ENCODE data around the gene ARHGAP6.
A peak's percentile ranks its signal among the peaks of the same experiment; 100 is the strongest.
"Not testable (repeated sequence)": the region's sequence is repeated elsewhere in the genome, so short reads cannot be mapped to it uniquely, and the experiment has no call there.

The ARHGAP6 gene

DNA sequence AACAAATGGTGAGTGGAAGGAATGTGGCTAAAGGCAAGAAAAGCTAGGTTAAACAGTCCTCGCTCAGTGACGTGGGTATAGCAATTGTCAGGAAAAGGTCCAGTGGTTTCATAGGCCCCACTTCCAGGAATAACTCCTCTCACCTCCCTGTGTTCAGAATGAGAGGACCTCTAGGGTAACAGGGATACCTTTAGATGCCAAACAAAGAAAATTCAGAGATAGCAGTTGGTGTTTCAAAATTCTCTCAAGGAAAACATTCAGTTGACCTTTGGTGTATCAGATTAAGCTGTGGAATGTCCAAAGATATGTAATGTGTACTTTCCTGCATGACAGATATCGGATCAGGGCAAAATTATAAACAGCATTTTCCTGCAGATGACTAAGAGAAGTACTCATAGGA is 155.9 kb downstream of the ARHGAP6 start:
- DNase-seq, result no peak

DNA sequence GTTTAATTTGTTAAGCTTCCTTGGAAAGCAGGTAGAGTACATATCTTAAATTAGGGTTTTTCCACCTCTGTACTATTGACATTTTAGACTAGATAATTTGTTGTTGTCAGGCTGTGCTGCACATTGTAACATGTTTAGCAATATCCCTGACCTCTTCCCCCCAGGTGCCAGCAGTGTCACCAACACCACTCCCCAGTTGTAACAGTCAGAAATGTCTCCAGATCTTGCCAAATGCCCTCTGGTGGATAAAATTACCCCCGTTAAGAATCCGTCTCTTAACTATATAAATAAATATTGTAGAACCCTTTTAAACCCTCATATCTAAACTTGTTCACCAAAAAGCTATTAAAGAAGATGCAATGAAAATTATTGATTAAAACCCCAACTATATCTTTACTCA is 161.5 kb downstream of the ARHGAP6 start:
- DNase-seq, result peak; percentile 27

DNA sequence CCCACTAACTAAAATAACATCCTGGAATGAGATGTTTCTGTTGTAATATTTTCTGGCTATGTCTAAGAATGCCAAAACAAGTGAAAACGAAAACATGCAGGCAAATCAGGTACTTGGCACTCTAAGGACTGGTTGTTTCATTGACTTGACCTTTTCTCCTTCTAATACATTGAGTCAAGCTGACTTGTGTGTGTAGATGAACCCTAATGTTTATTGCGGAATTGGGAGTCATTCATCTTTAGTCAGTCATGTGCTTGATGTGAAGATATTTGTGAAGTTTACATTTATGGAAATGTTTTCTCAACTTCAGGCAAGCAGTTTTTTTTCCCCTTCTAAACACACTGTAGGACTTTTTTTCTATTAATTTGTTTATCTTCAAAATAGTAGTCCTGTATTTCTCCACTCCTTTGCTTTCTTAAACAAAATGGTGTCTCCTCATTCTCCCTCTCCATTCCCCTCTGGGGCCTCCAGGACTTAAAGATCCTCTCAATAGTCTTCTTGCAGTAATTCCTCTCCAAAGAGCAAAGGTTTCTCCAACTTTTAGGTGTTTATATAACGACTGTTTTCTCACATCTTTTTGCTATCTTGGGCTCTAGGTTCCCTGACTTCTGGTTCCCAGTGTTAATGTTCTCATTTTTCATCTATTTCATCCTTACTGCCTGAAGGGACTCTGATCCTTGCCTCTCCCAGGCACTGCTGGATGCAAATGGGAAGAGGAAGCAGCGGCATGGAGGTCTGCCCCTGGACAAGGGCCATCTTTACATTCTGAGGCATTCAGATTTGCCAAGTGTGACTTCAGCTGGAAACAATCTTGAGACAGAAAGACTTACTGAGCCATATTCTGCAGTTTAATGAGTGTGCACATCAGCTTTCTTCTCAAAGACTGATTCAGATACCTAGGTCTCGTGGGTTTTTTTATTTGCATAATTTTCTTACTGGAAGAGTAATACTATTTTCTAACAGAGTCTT is 166.4 kb downstream of the ARHGAP6 start:
- no peak for DNase-seq

DNA sequence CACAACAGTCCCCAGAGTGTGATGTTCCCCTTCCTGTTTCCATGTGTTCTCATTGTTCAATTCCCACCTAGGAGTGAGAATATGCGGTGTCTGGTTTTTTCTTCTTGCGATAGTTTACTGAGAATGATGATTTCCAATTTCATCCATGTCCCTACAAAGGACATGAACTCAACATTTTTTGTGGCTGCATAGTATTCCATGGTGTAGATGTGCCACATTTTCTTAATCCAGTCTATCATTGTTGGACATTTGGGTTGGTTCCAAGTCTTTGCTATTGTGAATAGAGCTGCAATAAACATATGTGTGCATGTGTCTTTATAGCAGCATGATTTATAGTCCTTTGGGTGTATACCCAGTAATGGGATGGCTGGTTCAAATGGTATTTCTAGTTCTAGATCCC is 174.3 kb downstream of the ARHGAP6 start:
- not testable (repeated sequence) for DNase-seq

DNA sequence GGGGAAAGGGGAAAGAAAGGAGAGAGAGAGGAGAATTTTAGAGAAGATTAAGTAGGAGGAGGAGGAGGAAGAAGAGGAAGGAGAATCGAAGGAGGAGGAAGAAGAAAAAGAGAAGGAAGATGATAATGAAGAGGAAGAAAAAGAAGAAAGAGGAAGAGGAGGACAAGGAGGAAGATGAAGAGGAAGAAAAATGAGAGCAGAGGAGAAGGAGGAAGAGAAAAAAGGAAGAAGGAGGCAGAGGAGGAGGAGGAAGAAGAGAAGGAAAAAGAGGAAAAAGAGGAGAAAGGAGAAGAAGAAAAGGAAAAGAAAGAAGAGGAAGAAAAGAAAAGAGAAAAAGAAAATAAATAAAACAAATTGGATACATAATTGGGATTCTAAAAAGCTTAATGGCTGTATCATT is 181.4 kb downstream of the ARHGAP6 start:
- DNase-seq, result no peak

DNA sequence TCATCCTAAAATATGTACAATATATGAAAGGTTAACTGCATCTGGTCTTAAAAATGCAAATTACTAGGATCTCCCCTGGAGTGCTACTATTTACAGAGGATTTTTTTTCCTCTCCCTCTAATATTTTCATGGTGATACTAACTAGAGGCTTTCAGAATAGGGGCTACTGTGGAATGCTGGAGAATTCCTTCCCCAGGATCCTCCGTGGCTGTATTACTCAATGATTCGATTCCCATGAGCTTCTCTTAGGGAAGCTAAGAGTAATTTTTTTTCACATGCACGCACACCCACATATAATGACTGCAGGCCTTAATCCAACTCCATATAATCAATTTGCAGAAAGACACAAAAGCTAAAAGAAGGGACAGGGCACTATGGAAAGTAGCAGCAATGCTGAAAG is 184.7 kb downstream of the ARHGAP6 start:
- no peak for DNase-seq

DNA sequence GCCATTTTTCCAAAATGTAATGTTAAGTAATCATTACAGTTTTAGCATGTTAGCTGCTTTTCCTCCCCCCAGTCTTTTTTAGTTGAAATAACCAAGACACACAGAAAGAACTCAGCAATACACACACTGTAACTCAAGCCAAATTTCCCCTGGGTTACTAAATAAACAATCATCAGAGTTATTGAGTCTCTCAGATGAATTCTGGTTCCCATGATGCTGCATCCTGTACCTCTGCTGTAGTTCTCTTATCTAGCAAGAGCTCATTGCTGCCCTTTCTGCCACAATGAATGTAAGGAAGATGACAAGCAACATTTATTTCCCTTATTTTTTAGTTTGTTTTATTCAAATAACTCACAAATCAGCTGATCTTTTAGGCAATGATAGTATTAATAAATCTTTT is 185.1 kb downstream of the ARHGAP6 start:
- peak; percentile 40 for DNase-seq

DNA sequence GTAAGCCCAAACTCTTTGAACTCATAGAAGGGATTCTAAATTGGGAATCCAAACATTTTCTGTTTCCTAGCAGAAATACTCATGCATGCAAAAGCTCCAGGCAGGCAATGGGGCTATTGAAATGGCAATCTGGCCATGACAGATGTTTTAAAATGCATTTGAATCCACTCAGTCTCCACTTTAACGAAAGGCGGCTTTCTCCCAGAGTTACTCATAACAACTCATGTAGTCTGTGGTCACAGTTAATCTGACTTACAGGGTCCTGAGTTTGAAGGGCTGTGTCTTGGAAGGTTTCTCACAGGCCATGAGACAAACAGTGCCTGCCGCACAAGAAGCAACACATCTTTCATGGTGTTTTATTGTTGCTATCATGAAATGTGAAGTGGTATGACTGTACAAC is 186.8 kb downstream of the ARHGAP6 start:
- no peak for DNase-seq

DNA sequence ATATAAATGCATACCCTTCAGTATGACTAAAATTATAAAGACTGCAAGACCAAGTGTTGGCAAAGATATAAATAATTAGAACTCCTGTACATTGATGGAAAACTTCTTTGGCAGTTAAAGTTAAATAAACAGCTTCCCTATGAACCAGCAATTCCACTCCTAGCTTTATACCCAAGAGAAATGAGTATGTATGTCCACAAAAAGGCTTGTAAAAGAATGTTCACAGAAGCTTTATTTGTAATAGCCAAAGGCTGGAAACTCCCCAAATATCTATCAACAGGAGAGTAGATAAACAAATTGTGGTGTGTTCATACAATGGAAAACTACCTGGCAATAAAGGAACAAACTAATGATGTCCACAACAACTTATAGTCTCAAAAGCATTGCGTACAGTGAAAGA is 187.7 kb downstream of the ARHGAP6 start:
- DNase-seq, result no peak

DNA sequence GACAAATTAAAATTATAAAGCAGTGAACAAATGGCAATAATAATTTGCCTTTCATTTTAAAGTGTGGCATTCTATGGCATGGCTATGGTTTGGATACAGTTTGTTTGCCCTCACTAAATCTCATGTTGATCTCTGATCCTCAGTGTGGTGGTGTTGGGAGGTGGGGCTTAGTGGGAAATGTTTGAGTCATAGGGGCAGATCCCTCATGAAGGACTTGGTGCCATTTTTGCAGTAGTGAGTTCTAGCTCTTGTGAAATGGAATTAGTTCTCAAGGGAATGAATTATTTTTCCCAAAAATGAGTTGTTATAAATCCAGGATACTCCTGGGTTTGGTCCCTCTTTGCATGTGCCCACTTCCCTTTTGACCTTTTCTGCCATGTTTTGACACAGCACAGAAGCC is 191.1 kb downstream of the ARHGAP6 start:
- DNase-seq, result peak; percentile 9

DNA sequence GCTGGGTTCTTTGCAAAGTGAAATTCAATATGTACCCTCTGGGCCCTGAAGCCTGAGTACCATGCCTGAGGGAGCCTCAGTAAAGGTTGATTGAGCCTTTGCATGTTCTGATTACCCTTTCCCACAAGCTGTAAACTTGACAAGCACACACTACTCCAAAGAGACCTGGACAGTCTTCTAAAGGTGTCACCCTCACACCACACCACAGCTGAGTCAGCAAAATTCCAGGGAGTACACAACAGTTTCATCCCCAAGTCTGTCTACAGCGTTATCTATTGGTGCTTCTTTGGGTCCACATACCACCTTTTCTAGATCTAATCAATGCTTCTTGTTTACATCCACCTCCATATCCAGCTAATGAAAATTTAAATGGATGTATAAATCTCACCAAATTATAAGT is 191.7 kb downstream of the ARHGAP6 start:
- DNase-seq, result no peak

DNA sequence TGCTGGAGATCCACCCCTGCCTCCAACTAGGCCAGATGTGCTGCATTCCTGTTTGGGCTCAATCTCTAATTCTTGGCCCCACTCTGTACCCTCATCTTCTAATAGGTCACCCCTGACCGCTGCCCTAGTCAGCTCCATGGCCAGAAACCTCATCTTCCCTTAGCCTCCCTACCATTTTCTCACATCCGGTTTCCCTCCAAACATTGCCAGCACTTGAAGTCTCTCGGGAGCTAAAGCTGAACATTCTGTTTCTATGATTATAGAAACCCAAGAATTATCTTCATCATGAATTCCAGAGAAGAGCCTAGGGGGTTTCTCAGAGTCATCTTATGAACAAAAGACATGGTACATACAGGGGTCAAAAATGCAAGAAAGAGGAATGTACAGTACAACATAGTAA is 192.8 kb downstream of the ARHGAP6 start:
- no peak for DNase-seq

DNA sequence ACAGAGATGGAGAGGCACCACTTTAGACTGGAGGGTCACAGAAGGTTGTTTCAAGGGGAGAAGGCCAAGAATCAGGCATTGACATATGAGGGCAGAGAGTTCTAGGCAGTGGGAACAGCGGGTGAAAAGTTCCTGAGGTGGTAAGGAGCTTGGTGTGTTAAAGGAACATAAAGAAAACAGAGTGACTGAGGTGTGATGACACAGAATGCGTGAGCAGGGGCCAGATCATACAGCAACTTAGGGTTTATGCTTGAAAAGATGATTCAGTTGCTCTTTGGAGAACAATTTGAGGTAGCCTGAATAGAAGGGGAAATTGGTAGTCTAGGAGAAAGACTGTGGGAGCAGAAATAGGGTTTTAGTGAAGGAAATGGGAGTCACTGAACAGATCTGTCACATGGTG is 193.3 kb downstream of the ARHGAP6 start:
- DNase-seq, result no peak

DNA sequence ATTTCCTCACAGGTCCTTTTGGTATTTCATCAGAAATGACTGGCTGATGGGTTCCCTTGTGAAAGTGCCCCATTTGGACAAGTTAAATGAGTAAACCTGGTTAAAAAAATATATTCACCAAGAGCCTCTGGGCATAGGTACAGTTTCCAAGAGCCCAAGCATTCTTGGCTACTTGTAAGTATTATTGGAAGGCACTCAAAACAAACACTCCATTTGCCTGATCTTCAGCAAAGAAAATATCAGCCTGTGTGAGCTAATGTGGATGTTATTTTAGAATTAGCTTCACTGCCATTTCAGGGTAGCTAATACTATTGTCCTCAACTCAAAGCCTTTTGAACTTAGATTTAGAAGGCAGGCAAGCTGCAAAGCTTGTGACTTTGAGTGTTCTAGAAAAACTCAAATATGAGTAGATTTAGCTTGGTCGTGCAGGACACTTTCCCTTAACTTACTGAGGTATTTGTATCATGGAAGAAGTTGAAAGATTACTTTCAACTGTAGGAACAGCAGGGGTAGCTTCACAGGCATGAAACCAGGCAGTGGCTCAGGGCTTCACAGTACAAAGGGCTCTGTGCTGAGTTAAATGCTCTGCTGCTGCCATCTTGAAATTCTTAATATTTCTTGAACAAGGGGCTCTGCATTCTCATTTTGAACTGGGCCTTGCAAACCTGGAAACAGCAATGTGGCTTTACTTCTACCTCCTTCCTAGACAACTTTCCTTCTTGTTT is 195.3 kb downstream of the ARHGAP6 start:
- no peak for DNase-seq

DNA sequence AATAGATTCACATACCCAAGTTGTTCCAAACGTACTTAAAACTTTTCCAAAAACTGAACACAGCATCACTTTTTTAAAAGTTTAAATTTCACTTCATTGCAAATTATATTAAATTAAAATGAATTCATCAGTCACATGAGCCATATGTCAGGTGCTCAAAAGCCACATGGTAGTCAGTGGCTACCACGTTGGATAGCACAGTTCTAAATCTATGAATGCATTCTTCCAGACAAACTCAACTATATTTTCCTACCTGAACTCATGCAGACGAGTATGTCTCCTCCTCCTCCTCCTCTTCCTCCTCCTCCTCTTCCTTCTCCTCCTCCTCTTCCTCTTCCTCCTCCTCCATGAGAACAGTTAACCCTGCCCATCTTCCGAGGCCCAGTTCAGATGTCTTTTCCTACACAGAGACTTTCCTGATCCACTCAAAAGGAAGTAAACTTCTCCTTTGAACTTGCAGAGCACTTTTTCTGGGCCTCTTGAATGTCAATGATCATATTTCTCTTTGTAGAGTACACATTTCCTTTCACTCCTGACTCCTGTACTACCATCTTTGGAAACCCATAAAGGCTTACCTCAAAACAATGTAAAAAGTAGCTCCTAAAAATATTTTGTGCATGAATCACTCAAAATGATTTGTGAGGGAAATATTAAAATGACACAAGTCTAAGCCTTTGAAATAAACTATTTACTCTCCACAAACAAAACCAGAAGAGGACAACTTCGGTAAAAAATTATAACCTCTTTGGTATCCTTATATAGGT is 199.9 kb downstream of the ARHGAP6 start:
- DNase-seq, result peak; percentile 16

DNA sequence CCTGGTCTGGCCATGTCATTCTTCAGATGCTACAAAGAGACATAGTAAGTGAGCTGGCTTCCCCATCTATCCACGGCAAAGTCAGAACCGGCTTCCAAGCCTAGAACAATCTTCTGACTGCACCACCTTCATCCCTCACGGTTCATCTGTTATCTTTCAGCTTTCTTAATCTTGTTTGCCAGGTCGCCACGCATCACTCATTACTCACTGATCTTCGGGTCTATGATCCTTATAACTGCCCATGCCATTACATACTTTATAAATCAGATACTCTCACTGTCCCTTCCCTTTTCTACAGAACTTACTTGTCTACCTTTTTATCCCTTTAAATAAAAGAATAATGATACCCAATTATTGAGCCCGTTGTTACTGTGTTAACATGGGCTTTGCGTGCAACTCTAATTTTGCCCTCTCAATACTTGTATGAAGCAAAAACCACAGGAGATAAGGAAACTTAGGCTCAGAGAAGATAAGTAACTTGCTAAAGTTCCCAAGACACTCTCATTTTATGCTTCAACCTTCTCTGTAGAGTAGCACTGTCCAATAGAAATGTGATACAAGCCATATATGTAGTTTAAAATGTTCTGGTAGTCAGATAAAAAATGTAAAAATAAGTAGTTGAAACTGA is 200.8 kb downstream of the ARHGAP6 start:
- DNase-seq, result peak; percentile 82

DNA sequence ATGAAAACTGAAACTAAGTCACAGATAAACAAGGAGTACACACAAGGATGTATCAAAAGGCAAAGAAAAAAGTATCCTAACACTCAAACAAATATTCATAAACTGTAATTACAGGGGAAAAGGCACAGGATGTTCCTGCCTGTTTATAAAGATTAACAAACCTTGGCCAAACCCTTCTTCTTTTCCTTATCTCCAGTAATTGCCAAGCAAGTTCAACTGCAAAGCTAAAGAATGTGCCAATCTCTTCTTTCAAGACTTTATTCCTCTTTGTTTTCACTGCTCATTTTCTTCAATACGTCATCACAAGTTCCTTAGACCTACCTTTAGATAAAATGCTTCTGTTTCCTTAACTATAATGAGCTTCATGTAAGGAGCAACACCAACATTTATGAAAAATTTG is 201.3 kb downstream of the ARHGAP6 start:
- peak; percentile 62 for DNase-seq

DNA sequence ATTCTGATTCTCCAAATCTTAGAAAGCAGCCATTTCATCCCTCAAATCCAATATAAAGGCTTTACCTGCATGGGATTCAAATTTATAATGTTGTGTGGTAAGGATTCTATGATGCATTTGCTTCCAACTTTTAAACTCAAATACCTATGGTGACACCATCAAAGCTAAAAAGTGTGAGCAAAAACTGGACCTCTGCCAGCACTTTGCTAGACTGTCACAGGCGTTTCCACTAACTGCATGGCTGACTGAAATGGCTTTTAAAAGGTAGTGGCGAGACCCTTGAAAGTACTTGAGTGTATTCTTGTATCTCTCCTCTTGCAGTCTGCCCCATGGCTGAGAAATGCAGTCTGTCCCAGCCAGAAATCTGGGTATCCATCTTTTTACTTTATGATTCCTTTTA is 203.1 kb downstream of the ARHGAP6 start:
- peak; percentile 18 for DNase-seq

DNA sequence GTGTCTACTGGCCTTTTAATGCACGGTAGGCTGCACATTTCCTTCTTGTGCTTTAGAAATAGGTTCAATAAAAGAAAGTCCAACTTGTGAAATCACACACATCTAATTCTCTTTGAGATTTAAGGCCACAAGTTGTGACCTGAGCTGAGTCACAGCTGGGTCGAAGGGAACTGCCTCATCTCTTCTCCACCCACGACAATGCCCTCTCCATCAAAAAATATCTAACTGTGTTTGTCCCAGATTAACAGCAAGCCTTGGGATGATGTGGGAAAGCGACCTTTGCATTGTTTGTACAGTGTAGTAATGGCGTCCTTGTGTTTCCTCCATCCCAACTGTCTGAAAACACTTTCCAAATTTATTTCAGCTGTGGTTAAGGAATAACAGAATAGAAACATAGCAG is 203.6 kb downstream of the ARHGAP6 start:
- no peak for DNase-seq

DNA sequence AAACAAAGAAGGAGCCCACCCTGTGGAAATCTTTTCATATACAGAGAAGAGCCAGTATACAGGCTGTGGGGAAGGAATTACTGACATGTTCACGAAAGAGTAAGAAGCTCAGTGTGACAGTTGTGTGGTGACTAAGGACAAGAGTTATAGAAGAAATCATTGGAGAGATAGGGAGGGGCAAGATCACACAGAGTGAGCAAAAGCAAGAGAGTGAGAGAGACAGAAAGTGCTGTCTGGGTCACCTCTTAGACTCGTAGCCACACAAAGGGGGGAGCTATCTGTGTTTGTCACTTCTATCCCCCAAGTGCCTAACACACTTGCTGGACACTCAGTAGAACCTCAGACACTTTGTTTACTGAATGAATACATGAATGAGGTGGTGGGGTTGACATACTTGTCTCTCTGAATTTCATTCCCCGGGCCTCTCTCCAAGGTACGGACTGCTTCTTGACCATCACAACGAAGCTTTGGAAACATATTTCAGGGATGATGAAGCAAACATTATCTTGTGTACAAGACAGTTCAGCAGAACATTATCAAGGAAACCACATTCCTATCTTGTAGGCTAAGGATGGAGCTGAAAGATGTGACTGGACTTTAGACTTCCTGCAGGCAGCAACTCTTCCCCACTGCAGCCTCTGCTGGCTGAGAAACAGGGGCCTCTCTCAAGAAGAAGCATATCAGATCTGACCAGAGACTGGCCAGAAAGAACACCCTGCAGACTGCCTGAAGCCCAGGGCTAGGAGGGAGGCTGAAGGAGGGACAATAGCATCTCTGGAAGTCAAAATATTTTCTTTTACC is 204.3 kb downstream of the ARHGAP6 start:
- peak; percentile 80 for DNase-seq

DNA sequence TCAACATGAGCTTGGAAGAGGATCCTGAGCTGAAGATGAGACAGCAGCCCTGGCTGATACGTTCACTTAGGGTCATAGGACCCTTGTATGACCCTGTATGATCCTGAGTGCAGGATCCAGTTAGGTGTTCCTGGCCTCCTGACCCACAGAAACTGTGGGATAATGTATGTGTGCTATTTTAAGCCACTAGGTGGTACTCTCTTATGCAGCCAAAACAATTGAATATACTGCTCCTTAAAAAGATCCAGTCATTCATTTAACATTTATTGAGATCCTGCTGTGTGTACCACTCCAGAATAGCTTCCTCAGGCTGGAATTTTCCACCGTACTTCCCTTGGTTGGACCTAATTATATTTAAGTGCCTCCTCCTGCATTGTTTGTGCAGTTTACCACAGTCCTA is 205.4 kb downstream of the ARHGAP6 start:
- peak; percentile 40 for DNase-seq

DNA sequence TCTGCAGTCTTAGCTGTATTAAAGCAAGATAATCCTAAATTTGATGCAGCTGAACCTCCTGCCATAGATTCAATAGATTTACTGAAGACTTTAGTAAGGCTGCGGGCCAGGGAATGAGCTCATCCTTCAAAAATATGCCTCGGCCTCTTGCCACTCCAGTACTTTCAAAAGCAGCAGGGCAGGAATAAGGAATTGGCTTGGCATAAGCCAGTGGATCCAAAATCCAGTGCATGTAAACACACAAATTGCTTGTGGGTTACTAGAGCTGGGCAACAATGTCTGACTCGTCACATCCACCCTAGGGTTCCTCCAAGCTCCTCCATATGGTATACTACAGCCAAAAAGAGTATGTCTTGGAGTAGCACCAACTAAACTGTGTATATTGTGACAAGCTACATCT is 207.6 kb downstream of the ARHGAP6 start:
- no peak for DNase-seq

Measured in hematopoietic multipotent progenitor cell treated with erythropoietin and hydrocortisone succinate and interleukin-3 and kit ligand, for 8 days (in vitro differentiated cells).